ENCODE data around the gene DHRSX. TPM values are rescaled to one million over a fixed set of nuclear protein-coding genes. Genes with fewer than 3 reads are reported as not detected.

DHRSX gene
- total RNA-seq, 1 donor from 2014 or later: 19.0 TPM

DNA sequence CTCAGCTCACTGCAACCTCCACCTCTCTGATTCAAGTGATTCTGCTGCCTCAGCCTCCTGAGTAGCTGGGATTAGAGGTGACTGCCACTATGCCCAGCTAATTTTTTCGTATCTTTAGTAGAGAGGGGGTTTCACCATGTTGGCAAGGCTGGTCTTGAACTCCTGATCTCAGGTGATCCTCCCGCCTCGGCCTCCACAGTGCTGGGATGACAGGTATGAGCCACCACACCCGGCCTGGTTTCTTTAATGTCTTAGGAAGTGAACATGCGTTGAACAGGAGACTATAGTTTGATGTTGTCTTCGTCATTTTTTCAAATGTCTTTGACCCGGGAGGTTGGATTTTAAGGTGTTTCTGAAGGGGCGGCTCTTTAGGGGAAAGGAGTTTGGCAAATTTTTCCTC lies 91.0 kb downstream of the DHRSX start:
- TF ChIP-seq, protein P1, sequence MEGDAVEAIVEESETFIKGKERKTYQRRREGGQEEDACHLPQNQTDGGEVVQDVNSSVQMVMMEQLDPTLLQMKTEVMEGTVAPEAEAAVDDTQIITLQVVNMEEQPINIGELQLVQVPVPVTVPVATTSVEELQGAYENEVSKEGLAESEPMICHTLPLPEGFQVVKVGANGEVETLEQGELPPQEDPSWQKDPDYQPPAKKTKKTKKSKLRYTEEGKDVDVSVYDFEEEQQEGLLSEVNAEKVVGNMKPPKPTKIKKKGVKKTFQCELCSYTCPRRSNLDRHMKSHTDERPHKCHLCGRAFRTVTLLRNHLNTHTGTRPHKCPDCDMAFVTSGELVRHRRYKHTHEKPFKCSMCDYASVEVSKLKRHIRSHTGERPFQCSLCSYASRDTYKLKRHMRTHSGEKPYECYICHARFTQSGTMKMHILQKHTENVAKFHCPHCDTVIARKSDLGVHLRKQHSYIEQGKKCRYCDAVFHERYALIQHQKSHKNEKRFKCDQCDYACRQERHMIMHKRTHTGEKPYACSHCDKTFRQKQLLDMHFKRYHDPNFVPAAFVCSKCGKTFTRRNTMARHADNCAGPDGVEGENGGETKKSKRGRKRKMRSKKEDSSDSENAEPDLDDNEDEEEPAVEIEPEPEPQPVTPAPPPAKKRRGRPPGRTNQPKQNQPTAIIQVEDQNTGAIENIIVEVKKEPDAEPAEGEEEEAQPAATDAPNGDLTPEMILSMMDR (IDR thresholded peaks at IDR 0.05; ENCODE audit: insufficient read depth, low read length, severe bottlenecking): no peak
- DNase-seq (ENCODE audit: low read depth) (no peak), FAIRE-seq (no peak)
- no peaks in the 10 kb centered on the region for H3K27me3 ChIP-seq (ENCODE audit: control insufficient read depth, insufficient read depth, low read length)
- H3K36me3 ChIP-seq (ENCODE audit: control insufficient read depth, insufficient read depth, low read length): peaks cover 4% of the 10 kb centered on the region
- no peak overlapping the region for H3K4me3 ChIP-seq (ENCODE audit: low read depth, low read length)

DNA sequence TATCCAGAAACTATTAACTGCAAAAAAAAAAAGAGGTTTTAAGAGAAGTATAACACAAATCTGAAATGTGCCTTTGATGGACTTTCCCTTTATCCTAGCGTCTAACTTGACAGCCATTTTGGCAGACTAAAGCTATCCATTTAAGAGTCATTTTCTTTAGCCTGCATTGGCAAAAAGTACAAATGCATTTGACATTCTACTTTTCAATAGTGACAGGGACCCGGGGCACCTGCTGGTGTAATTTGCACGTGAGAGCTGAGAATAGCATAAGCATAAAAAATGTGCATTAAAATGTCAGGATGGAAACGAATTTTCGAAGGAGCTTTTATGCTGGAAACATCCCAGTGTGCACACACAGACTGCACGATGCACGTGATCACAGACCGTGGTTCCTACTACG lies 91.9 kb downstream of the DHRSX start:
- H3K36me3 ChIP-seq (ENCODE audit: control insufficient read depth, insufficient read depth, low read length): peaks cover 4% of the 10 kb centered on the region
- DNase-seq (ENCODE audit: low read depth) (no peak), FAIRE-seq (no peak)
- TF ChIP-seq, protein P1 (IDR thresholded peaks at IDR 0.05; ENCODE audit: insufficient read depth, low read length, severe bottlenecking): no peak
- no peak overlapping the region for H3K4me3 ChIP-seq (ENCODE audit: low read depth, low read length)
- H3K27me3 ChIP-seq (ENCODE audit: control insufficient read depth, insufficient read depth, low read length): no peaks in the 10 kb centered on the region

DNA sequence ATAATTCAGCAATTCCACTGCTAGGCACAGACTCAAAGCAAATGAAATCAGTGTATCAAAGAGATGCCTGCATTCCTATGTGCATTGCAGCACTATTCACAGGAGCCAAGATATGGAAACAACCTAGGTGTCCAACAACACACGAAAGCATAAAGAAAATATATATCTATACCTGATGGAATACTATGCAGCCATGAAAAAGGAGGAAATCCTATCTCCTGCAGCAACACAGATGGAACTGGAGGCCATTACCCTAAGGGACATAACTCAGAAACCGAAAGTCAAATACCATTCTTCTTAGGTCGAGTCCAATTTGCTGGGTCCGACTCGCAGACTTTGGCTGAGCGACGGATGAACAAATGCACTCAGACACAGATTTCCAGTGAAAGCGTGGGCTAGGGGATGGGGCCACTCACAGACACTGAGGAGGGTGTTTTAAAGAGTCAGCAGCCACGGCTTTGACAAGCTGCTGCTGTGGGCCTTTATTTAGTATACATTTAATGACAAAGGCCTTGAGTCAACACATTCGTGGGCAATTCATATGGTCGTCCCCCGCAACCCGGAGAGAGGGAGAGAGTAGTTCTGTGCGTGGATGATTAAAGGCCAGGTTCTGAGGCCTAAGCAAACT lies 93.8 kb downstream of the DHRSX start:
- TF ChIP-seq, protein P1 (IDR thresholded peaks at IDR 0.05; ENCODE audit: insufficient read depth, low read length, severe bottlenecking): no peak
- peaks cover 4% of the 10 kb centered on the region for H3K36me3 ChIP-seq (ENCODE audit: control insufficient read depth, insufficient read depth, low read length)
- H3K4me3 ChIP-seq (ENCODE audit: low read depth, low read length): no peak overlapping the region
- no peaks in the 10 kb centered on the region for H3K27me3 ChIP-seq (ENCODE audit: control insufficient read depth, insufficient read depth, low read length)
- FAIRE-seq: no peak
- no peak for DNase-seq (ENCODE audit: low read depth)

DNA sequence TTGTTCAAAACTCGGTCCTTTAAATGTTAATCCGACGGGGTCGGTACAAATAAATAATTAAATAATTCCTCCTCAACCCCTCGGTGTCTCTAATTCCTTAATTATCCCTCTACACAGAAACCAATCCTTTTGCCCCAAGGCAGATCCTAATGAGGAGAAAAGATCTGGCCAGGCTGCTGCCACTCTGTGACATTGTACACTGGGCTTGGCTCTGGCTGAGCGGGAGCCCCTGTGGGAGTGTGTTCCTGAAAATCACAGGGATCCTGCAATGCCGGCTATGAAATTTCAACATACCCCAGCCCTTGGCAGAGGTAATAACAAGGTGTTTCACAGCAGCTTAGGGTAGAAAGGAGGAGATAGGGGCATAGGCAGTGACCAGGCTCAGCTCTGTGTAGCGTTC lies 96.0 kb downstream of the DHRSX start:
- H3K36me3 ChIP-seq (ENCODE audit: control insufficient read depth, insufficient read depth, low read length): peaks cover 4% of the 10 kb centered on the region
- FAIRE-seq (no peak), DNase-seq (ENCODE audit: low read depth) (no peak)
- H3K4me3 ChIP-seq (ENCODE audit: low read depth, low read length): no peak overlapping the region
- TF ChIP-seq, protein P1 (IDR thresholded peaks at IDR 0.05; ENCODE audit: insufficient read depth, low read length, severe bottlenecking): no peak
- H3K27me3 ChIP-seq (ENCODE audit: control insufficient read depth, insufficient read depth, low read length): no peaks in the 10 kb centered on the region

DNA sequence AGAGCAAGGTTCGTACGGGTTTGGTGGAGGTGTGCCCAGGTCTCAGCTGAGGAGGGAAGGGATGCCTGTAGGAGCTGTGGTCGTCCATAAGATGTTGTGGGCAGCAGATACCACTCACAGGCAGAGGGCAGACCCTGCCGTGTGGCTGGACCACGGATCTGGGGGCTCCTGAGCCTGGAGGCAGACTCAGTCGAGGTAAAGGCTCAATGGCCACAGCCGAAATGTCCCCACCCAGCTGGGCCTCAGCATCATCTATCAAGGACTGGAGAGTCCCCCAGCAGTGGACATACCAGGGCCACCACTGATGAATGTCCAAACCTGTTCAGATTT lies 98.5 kb downstream of the DHRSX start:
- TF ChIP-seq, protein P1 (IDR thresholded peaks at IDR 0.05; ENCODE audit: insufficient read depth, low read length, severe bottlenecking): no peak
- H3K4me3 ChIP-seq (ENCODE audit: low read depth, low read length): no peak overlapping the region

More for the DNA sequence above, 98.5 kb downstream of the DHRSX start:
- Histone ChIP-seq H3K36me3 (ENCODE audit: control insufficient read depth, insufficient read depth, low read length) (peaks cover 1% of the 10 kb centered on the region), H3K27me3 (ENCODE audit: control insufficient read depth, insufficient read depth, low read length) (no peaks in the 10 kb centered on the region)
- DNase-seq (ENCODE audit: low read depth) (no peak), FAIRE-seq (no peak)
